WTC11 (cell line): ENCODE measurements around the gene HS3ST3A1. TPM values are rescaled to one million over a fixed set of nuclear protein-coding genes. Genes with fewer than 3 reads are reported as not detected.

Source experiments
- ATAC-seq: fragments of 200-7000 bp; cut with Tn5 transposase; 2 replicates; pipeline ENCODE4 v1.10.0; 2021; ENCODE audit warnings: mild to moderate bottlenecking, moderate library complexity
- CTCF ChIA-PET: fragments of 300-600 bp; sonication (Branson Sonifier 250); formaldehyde crosslinking; loops from one replicate; lab custom pipeline; 2021; ENCODE audit warnings: antibody characterized with exemption; lab: Charles Lee
- POLR2A ChIA-PET: fragments of 350-600 bp; sonication (Branson Sonifier 250); formaldehyde crosslinking; loops from one replicate; lab custom pipeline; 2021; ENCODE audit warnings: antibody characterized with exemption; lab: Charles Lee
- DNase-seq: peaks from one replicate; pipeline ENCODE4 v3.0.0; 2021; ENCODE audit warnings: low spot score
- H3K27ac Mint-ChIP-seq: 2 replicates; pipeline ENCODE4 v1.8.0; 2021; ENCODE audit warnings: mixed read lengths
- H3K27me3 Mint-ChIP-seq: 2 replicates; pipeline ENCODE4 v1.8.0; 2021; ENCODE audit warnings: low read depth, mild to moderate bottlenecking, moderate library complexity, mixed read lengths
- H3K36me3 Mint-ChIP-seq: 2 replicates; pipeline ENCODE4 v1.8.0; 2021; ENCODE audit warnings: mixed read lengths
- H3K4me1 Mint-ChIP-seq: 2 replicates; pipeline ENCODE4 v1.8.0; 2022; ENCODE audit warnings: mixed read lengths
- H3K4me3 Mint-ChIP-seq: 2 replicates; pipeline ENCODE4 v1.8.0; 2021; ENCODE audit warnings: mild to moderate bottlenecking, moderate library complexity, mixed read lengths
- H3K9me3 Mint-ChIP-seq: 2 replicates; pipeline ENCODE4 v1.8.0; 2021; ENCODE audit warnings: mixed read lengths
- CREB1 ChIP-seq: sonication (generic); formaldehyde crosslinking; IDR thresholded peaks from 2 replicates; pipeline ENCODE4 v1.8.0; 2023; ENCODE audit warnings: mild to moderate bottlenecking, missing genetic modification reagents
- EMX1 ChIP-seq: fragments of 250-450 bp; sonication (Bioruptor Pico); IDR thresholded peaks from 2 replicates; pipeline ENCODE4 v1.8.0; 2021; ENCODE audit warnings: mild to moderate bottlenecking
- FOXP1 ChIP-seq: sonication (generic); formaldehyde crosslinking; IDR thresholded peaks from 2 replicates; pipeline ENCODE4 v1.8.0; 2022; ENCODE audit warnings: missing genetic modification reagents, mild to moderate bottlenecking, moderate library complexity, borderline replicate concordance
- NFE2L1 ChIP-seq: sonication (generic); formaldehyde crosslinking; IDR thresholded peaks from 2 replicates; pipeline ENCODE4 v1.8.1; 2023; ENCODE audit warnings: missing genetic modification reagents
- NFYB ChIP-seq: sonication (generic); formaldehyde crosslinking; conservative IDR thresholded peaks from 2 replicates; pipeline ENCODE4 v1.8.0; 2022; ENCODE audit warnings: low read depth, missing genetic modification reagents
- ZNF138 ChIP-seq: sonication (generic); formaldehyde crosslinking; conservative IDR thresholded peaks from 2 replicates; pipeline ENCODE4 v1.8.1; 2022; ENCODE audit warnings: mild to moderate bottlenecking, moderate library complexity, missing genetic modification reagents
- ZNF396 ChIP-seq: fragments of 250-450 bp; sonication (Bioruptor Pico); IDR thresholded peaks from 2 replicates; pipeline ENCODE4 v1.8.0; 2021; ENCODE audit warnings: mild to moderate bottlenecking, moderate library complexity, borderline replicate concordance
- total RNA-seq: library from RNA; stranded (reverse); gene quantifications from 3 replicates; pipeline ENCODE4 v1.2.3, GENCODE V29; 2021
- TF ChIP-seq, protein P1 (sequence below): sonication (generic); formaldehyde crosslinking; IDR thresholded peaks from 2 replicates; pipeline ENCODE4 v1.8.0; 2023; ENCODE audit warnings: missing genetic modification reagents, mild to moderate bottlenecking, borderline replicate concordance
- TF ChIP-seq, protein P2 (sequence below): fragments of 250-450 bp; sonication (Bioruptor Pico); IDR thresholded peaks from 2 replicates; pipeline ENCODE4 v1.9.0; 2021; ENCODE audit warnings: mild to moderate bottlenecking, borderline replicate concordance
- TF ChIP-seq, protein P3 (sequence below): sonication (generic); formaldehyde crosslinking; IDR thresholded peaks from 2 replicates; pipeline ENCODE4 v1.8.1; 2023; ENCODE audit warnings: mild to moderate bottlenecking, missing genetic modification reagents, moderate library complexity
- TF ChIP-seq, protein P4 (sequence below): sonication (generic); formaldehyde crosslinking; IDR thresholded peaks from 2 replicates; pipeline ENCODE4 v1.8.1; 2023; ENCODE audit warnings: mild to moderate bottlenecking, missing genetic modification reagents, moderate library complexity
- TF ChIP-seq, protein P5 (sequence below): fragments of 250-450 bp; sonication (Bioruptor Pico); IDR thresholded peaks from 2 replicates; pipeline ENCODE4 v1.9.0; 2021; ENCODE audit warnings: mild to moderate bottlenecking

Gene HS3ST3A1
- total RNA-seq, 1 experiment from 2014 or later = 9.7 TPM

DNA sequence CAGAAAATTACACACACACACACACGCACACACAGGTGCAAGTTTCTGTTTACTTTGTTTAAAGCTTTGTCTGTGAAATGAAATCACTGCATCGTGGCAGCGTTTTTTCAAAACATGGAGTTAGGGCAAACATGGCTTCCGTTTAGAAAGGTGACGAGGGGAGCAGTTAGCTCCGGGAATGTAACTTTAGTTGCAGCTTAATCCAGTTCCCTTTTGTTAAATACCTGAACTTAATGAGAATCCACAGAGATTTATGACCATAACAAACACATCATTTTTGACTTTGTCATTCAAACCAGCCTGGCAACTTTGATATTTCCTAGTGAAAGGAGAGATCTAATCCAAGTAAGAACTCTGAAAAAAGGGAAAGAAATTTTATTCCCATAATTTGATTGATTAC is 12.1 kb downstream of the HS3ST3A1 start:
- CTCF ChIA-PET = interaction anchor here (0.6 kb wide), 1 partner anchor 608 kb away, joined by 4 read pairs; no protein-coding TSS in a partner anchor
- H3K27ac Mint-ChIP-seq = peak overlapping the region; percentile 30; the same call in 1 of the 2 replicates

DNA sequence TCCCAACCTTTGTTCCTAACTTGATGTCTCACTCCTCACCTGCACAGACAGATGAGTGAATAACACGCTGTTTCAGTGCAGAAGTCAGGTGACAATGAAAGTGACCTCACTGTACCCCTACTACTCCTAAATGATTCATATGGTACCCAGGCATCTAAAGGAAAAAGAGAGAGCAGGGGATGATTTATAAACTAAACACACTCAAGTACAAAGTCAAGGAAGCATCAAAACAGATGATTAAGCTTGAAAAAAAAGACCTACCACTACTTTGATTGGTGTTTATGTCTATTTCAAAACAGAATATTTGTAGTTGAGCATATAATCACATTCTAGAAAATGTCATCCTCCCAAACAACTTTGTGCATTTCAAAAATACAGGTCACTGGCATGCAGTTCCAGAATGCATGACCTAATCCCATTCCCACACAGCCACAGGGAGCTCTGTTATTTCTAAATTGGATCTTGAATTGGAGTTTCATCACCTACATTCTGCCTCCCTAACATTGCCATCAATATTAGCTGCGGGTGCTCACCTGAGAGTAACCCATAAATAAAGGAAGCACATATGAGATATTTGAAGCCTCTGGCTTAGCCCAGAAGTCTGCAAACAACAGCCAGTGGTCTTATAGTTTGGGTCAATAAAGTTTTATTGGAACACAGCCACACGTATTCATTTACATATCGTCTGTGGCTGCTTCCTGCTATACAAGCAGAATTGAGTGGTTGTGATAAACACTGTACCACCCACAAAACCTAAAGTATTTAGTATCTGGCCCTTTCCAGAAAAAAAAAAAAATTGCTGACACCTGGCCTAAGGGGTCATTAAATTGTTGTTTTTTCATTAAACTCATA is 14.0 kb downstream of the HS3ST3A1 start:
- DNase-seq = no peak
- peaks cover 4% of the 10 kb centered on the region for H3K36me3 Mint-ChIP-seq
- CTCF ChIA-PET = interaction anchor here (1.6 kb wide), 1 partner anchor 556 kb away, joined by 3 read pairs; no protein-coding TSS in a partner anchor
- H3K27me3 Mint-ChIP-seq = no peaks in the 10 kb centered on the region
- no peak for ATAC-seq
- POLR2A ChIA-PET = no interaction called here
- H3K4me3 Mint-ChIP-seq = no peak overlapping the region
- H3K27ac Mint-ChIP-seq = no peak overlapping the region
- TF ChIP-seq, protein P1, sequence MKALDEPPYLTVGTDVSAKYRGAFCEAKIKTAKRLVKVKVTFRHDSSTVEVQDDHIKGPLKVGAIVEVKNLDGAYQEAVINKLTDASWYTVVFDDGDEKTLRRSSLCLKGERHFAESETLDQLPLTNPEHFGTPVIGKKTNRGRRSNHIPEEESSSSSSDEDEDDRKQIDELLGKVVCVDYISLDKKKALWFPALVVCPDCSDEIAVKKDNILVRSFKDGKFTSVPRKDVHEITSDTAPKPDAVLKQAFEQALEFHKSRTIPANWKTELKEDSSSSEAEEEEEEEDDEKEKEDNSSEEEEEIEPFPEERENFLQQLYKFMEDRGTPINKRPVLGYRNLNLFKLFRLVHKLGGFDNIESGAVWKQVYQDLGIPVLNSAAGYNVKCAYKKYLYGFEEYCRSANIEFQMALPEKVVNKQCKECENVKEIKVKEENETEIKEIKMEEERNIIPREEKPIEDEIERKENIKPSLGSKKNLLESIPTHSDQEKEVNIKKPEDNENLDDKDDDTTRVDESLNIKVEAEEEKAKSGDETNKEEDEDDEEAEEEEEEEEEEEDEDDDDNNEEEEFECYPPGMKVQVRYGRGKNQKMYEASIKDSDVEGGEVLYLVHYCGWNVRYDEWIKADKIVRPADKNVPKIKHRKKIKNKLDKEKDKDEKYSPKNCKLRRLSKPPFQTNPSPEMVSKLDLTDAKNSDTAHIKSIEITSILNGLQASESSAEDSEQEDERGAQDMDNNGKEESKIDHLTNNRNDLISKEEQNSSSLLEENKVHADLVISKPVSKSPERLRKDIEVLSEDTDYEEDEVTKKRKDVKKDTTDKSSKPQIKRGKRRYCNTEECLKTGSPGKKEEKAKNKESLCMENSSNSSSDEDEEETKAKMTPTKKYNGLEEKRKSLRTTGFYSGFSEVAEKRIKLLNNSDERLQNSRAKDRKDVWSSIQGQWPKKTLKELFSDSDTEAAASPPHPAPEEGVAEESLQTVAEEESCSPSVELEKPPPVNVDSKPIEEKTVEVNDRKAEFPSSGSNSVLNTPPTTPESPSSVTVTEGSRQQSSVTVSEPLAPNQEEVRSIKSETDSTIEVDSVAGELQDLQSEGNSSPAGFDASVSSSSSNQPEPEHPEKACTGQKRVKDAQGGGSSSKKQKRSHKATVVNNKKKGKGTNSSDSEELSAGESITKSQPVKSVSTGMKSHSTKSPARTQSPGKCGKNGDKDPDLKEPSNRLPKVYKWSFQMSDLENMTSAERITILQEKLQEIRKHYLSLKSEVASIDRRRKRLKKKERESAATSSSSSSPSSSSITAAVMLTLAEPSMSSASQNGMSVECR (CRISPR knock-in tag) = no peak
- no peak for TF ChIP-seq NFYB (CRISPR knock-in tag)
- TF ChIP-seq, all 79 proteins: peak for 0
- H3K4me1 Mint-ChIP-seq = peaks cover 38% of the 10 kb centered on the region
- H3K9me3 Mint-ChIP-seq = peaks cover 8% of the 10 kb centered on the region; the same call in 1 of the 2 replicates

More for the DNA sequence above, 12.1 kb downstream of the HS3ST3A1 start:
- POLR2A ChIA-PET = no interaction called here
- no peak for DNase-seq
- no peak for ATAC-seq
- peaks cover 8% of the 10 kb centered on the region; the same call in 1 of the 2 replicates for H3K9me3 Mint-ChIP-seq
- H3K4me3 Mint-ChIP-seq = no peak overlapping the region
- H3K36me3 Mint-ChIP-seq = peaks cover 4% of the 10 kb centered on the region
- H3K4me1 Mint-ChIP-seq = peaks cover 32% of the 10 kb centered on the region
- no peaks in the 10 kb centered on the region for H3K27me3 Mint-ChIP-seq
- no peak for TF ChIP-seq ZNF138 (CRISPR knock-in tag)
- TF ChIP-seq NFE2L1 (CRISPR knock-in tag) = no peak
- no peak for TF ChIP-seq EMX1 (CRISPR knock-in tag)
- TF ChIP-seq, protein P2, sequence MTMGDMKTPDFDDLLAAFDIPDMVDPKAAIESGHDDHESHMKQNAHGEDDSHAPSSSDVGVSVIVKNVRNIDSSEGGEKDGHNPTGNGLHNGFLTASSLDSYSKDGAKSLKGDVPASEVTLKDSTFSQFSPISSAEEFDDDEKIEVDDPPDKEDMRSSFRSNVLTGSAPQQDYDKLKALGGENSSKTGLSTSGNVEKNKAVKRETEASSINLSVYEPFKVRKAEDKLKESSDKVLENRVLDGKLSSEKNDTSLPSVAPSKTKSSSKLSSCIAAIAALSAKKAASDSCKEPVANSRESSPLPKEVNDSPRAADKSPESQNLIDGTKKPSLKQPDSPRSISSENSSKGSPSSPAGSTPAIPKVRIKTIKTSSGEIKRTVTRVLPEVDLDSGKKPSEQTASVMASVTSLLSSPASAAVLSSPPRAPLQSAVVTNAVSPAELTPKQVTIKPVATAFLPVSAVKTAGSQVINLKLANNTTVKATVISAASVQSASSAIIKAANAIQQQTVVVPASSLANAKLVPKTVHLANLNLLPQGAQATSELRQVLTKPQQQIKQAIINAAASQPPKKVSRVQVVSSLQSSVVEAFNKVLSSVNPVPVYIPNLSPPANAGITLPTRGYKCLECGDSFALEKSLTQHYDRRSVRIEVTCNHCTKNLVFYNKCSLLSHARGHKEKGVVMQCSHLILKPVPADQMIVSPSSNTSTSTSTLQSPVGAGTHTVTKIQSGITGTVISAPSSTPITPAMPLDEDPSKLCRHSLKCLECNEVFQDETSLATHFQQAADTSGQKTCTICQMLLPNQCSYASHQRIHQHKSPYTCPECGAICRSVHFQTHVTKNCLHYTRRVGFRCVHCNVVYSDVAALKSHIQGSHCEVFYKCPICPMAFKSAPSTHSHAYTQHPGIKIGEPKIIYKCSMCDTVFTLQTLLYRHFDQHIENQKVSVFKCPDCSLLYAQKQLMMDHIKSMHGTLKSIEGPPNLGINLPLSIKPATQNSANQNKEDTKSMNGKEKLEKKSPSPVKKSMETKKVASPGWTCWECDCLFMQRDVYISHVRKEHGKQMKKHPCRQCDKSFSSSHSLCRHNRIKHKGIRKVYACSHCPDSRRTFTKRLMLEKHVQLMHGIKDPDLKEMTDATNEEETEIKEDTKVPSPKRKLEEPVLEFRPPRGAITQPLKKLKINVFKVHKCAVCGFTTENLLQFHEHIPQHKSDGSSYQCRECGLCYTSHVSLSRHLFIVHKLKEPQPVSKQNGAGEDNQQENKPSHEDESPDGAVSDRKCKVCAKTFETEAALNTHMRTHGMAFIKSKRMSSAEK (CRISPR knock-in tag) = no peak
- TF ChIP-seq, protein P3, sequence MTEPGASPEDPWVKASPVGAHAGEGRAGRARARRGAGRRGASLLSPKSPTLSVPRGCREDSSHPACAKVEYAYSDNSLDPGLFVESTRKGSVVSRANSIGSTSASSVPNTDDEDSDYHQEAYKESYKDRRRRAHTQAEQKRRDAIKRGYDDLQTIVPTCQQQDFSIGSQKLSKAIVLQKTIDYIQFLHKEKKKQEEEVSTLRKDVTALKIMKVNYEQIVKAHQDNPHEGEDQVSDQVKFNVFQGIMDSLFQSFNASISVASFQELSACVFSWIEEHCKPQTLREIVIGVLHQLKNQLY (CRISPR knock-in tag) = no peak
- TF ChIP-seq, protein P4, sequence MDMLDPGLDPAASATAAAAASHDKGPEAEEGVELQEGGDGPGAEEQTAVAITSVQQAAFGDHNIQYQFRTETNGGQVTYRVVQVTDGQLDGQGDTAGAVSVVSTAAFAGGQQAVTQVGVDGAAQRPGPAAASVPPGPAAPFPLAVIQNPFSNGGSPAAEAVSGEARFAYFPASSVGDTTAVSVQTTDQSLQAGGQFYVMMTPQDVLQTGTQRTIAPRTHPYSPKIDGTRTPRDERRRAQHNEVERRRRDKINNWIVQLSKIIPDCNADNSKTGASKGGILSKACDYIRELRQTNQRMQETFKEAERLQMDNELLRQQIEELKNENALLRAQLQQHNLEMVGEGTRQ (CRISPR knock-in tag) = no peak
- TF ChIP-seq CREB1 (CRISPR knock-in tag) = no peak
- no peak for TF ChIP-seq FOXP1
- TF ChIP-seq, protein P5, sequence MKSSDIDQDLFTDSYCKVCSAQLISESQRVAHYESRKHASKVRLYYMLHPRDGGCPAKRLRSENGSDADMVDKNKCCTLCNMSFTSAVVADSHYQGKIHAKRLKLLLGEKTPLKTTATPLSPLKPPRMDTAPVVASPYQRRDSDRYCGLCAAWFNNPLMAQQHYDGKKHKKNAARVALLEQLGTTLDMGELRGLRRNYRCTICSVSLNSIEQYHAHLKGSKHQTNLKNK = no peak
- no peak for TF ChIP-seq ZNF396 (CRISPR knock-in tag)
